HCT116 (cell line): ENCODE measurements around the gene TCEA2. TPM values are rescaled to one million over a fixed set of nuclear protein-coding genes. Genes with fewer than 3 reads are reported as not detected.
A peak's percentile ranks its signal among the peaks of the same experiment; 100 is the strongest.

Source experiments
- ATAC-seq: fragments of 200-7000 bp; cut with Tn5 transposase; 2 replicates; pipeline ENCODE4 v1.9.1; 2020; ENCODE audit warnings: mild to moderate bottlenecking, moderate library complexity
- BruUV-seq: library from RNA; stranded (reverse); fragments of 400-500 nt; replicated peaks from 2 replicates; lab custom pipeline; 2021; lab: Mats Ljungman, UMichigan
- CTCF ChIA-PET: fragments of 300-600 bp; sonication (Branson Sonifier 250); formaldehyde crosslinking; loops from one replicate; lab custom pipeline; 2021; ENCODE audit warnings: antibody characterized with exemption; lab: Charles Lee
- POLR2A ChIA-PET: fragments of 300-600, 350-600 bp; sonication (Branson Sonifier 250); formaldehyde crosslinking; loops from one replicate; lab custom pipeline; 2021; ENCODE audit warnings: antibody characterized with exemption; lab: Charles Lee
- RAD21 ChIA-PET, 2 experiments: fragments of 300-600 bp; sonication (Branson Sonifier 250); formaldehyde crosslinking; loops; one replicate each; lab custom pipeline; 2023; ENCODE audit warnings: low total read pairs in 2 of 2; ENCODE audit not compliant: uncharacterized antibody in 2 of 2, unreplicated experiment in 2 of 2, low non-redundant PET in 1 of 2; lab: Charles Lee
- DNase-seq: peaks from one replicate; pipeline ENCODE4 v3.0.0-alpha.2; 2010; ENCODE audit warnings: low read depth, low spot score
- H2AFZ ChIP-seq: fragments of 200-600 bp; shearing (Covaris generic), sonication (generic); 2 replicates; pipeline ENCODE4 v1.6.1; 2017; ENCODE audit warnings: low read depth, mixed run types, mixed read lengths, antibody characterized with exemption, low read length; ENCODE audit not compliant: poor library complexity, severe bottlenecking
- H3K27ac ChIP-seq: 2 replicates; pipeline ENCODE4 v1.5.1; 2012; ENCODE audit warnings: low read depth, low read length
- H3K27me3 ChIP-seq: fragments of 200-600 bp; sonication (generic); 2 replicates; pipeline ENCODE4 v1.6.1; 2016; ENCODE audit warnings: mixed run types, low read length, mixed read lengths; ENCODE audit not compliant: insufficient read depth
- H3K36me3 ChIP-seq, 2 experiments: fragments of 200-500 bp in 1 of 2; fragments of 200-600 bp in 1 of 2; sonication (Bioruptor generic) in 1 of 2; sonication (generic) in 1 of 2; 2 replicates each; pipeline versions ENCODE4 v1.5.1 to v1.6.1; 2014 to 2016; ENCODE audit warnings: low read length in 2 of 2, inconsistent platforms in 1 of 2, mixed read lengths in 1 of 2, mixed run types in 1 of 2; ENCODE audit not compliant: insufficient read depth in 2 of 2, control insufficient read depth in 1 of 2
- H3K4me1 ChIP-seq, 2 experiments: fragments of 200-600 bp in 1 of 2; sonication (generic) in 1 of 2; 2 replicates each; pipeline versions ENCODE4 v1.5.1 to v1.6.1; 2012 to 2017; ENCODE audit warnings: low read length in 2 of 2, inconsistent platforms in 1 of 2, mild to moderate bottlenecking in 1 of 2, mixed read lengths in 1 of 2, mixed run types in 1 of 2, moderate library complexity in 1 of 2; ENCODE audit not compliant: insufficient read depth in 2 of 2, control insufficient read depth in 1 of 2
- H3K4me2 ChIP-seq: fragments of 200-600 bp; sonication (generic); 2 replicates; pipeline ENCODE4 v1.6.1; 2017; ENCODE audit warnings: mixed run types, low read length, mixed read lengths
- H3K4me3 ChIP-seq, 2 experiments: fragments of 200-600 bp in 1 of 2; sonication (generic) in 1 of 2; replicated peaks in 1 of 2; 2 replicates each; pipeline ENCODE4 v1.5.1; 2011 to 2016; ENCODE audit warnings: low read length in 2 of 2, control low read depth in 1 of 2, low read depth in 1 of 2, mild to moderate bottlenecking in 1 of 2, mixed read lengths in 1 of 2, mixed run types in 1 of 2
- H3K79me2 ChIP-seq: fragments of 200-600 bp; sonication (generic); 2 replicates; pipeline ENCODE4 v1.6.1; 2017; ENCODE audit warnings: mild to moderate bottlenecking, mixed run types, low read length, moderate library complexity, mixed read lengths; ENCODE audit not compliant: insufficient read depth
- H3K9ac ChIP-seq: fragments of 200-600 bp; sonication (generic); 2 replicates; pipeline ENCODE4 v1.6.1; 2016; ENCODE audit warnings: low read length, mixed read lengths
- H3K9me2 ChIP-seq: fragments of 200-600 bp; sonication (generic), shearing (Covaris generic); 2 replicates; pipeline ENCODE4 v1.6.1; 2017; ENCODE audit warnings: mixed run types, mild to moderate bottlenecking, moderate library complexity; ENCODE audit not compliant: insufficient read depth
- H3K9me3 ChIP-seq, 2 experiments: fragments of 200-500 bp in 1 of 2; fragments of 200-600 bp in 1 of 2; sonication (Bioruptor generic) in 1 of 2; sonication (generic) in 1 of 2; 2 replicates each; pipeline ENCODE4 v1.6.1; 2014 to 2017; ENCODE audit warnings: low read length in 2 of 2, mixed read lengths in 2 of 2, inconsistent platforms in 1 of 2, low read depth in 1 of 2, mild to moderate bottlenecking in 1 of 2, mixed run types in 1 of 2, moderate library complexity in 1 of 2; ENCODE audit not compliant: control insufficient read depth in 1 of 2, insufficient read depth in 1 of 2
- H4K20me1 ChIP-seq: fragments of 200-600 bp; sonication (generic), shearing (Covaris generic); 2 replicates; pipeline ENCODE4 v1.6.1; 2017; ENCODE audit warnings: mixed run types, mild to moderate bottlenecking, moderate library complexity; ENCODE audit not compliant: insufficient read depth
- CBX3 ChIP-seq: IDR thresholded peaks from 2 replicates; pipeline ENCODE4 v1.6.1; 2012; ENCODE audit warnings: low read depth
- CEBPB ChIP-seq: IDR thresholded peaks from 2 replicates; pipeline ENCODE4 v1.6.1; 2012; ENCODE audit warnings: low read depth
- ELF1 ChIP-seq: IDR thresholded peaks from 2 replicates; pipeline ENCODE4 v1.6.1; 2012; ENCODE audit warnings: low read depth, borderline replicate concordance
- SRF ChIP-seq: IDR thresholded peaks from 2 replicates; pipeline ENCODE4 v1.6.1; 2012; ENCODE audit warnings: low read depth
- intact Hi-C: fragments of 100-400 bp; cut with micrococcal nuclease; formaldehyde crosslinking; loops from 2 replicates; pipeline ENCODE4 v1.10.0; 2022
- total RNA-seq: library from RNA; stranded (reverse); gene quantifications from one replicate; pipeline ENCODE4 v1.2.1, GENCODE V29; 2021; ENCODE audit not compliant: unreplicated experiment
- TF ChIP-seq, protein P1 (sequence below), 3 experiments: fragments of 200-600 bp in 1 of 3; sonication (generic) in 1 of 3; IDR thresholded peaks in 2 of 3; conservative IDR thresholded peaks in 1 of 3; 2 replicates each; pipeline ENCODE4 v1.5.1; 2012 to 2017; ENCODE audit warnings: low read depth in 2 of 3, low read length in 2 of 3, antibody characterized with exemption in 1 of 3, borderline replicate concordance in 1 of 3, control low read depth in 1 of 3, mild to moderate bottlenecking in 1 of 3, mixed read lengths in 1 of 3, mixed run types in 1 of 3, moderate library complexity in 1 of 3; ENCODE audit not compliant: insufficient read depth in 1 of 3

TCEA2 gene
- total RNA-seq, 1 experiment from 2014 or later: 29.7 TPM

DNA sequence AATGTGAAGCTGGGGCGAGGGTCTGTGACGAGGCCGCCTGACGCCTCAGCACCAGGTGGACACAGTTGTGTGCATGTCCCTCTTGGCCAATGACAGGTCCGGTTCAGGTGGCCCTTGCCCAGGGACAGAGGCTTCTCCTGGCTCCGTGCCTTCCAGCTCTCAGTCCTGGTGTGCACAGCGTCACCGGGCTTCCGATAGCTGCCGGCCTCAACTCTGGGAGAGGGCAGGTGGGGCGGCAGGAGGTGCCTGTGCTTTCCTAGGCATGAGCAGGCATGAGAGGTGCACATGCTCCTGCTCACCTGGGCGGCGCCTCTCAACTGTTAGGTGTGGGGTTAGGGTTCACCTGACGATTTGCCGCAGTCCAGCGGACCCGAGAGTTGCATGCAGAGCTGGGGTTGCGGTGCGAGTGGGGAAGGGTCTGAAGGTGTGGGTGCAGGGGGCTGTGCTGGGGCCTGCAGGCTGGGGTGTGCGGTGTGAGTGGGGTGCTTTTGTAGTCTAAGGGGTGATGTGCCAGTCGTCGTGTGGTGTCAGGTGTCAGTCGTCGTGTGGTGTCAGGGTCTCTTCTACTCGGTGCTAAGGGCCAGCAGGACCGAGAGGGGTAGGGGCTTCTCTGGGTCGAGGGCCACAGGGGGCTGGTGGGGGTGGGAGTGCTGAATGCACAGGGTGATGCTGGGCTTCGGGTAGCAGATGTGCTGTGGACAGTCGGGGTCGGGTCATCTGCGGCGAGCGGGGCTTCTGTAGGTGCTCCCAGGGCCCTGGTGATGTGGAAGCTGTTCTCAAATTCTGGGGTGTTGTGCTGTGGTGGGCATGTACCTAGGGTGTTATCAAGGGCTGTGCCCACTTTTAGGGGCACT, 9.8 kb upstream of the TCEA2 start:
- no peak overlapping the region for H3K9ac ChIP-seq
- no peak overlapping the region for H3K27ac ChIP-seq
- TF ChIP-seq CEBPB (no peak), ELF1 (no peak), CBX3 (no peak)
- no peak overlapping the region for H3K4me2 ChIP-seq
- ChIA-PET CTCF (interaction anchor here (1.4 to 2.9 kb wide), 3 partner anchors 9 to 73 kb away, joined by 4 to 35 read pairs (median 13); partner anchors contain the start of gene PRPF6), RAD21 (no interaction called here), POLR2A (interaction anchor here (1.4 to 2.2 kb wide), 2 partner anchors 9 to 10 kb away, joined by 3 to 7 read pairs; partner anchors contain the start of gene TCEA2)
- H3K4me1 ChIP-seq: peaks cover 16 to 43% of the 10 kb centered on the region in 2 experiments
- no TSS peak for BruUV-seq
- no peaks in the 10 kb centered on the region for H3K36me3 ChIP-seq
- no peak for DNase-seq
- H3K9me3 ChIP-seq: no peaks in the 10 kb centered on the region
- H3K4me3 ChIP-seq: no peak overlapping the region
- no peaks in the 10 kb centered on the region for H3K27me3 ChIP-seq
- H4K20me1 ChIP-seq: no peaks in the 10 kb centered on the region
- intact Hi-C loops: loop anchor here (10.0 kb wide), 1 partner anchor 348 kb away; the partner anchor contains the start of genes ARFRP1 and ZGPAT
- ATAC-seq: no peak
- H2AFZ ChIP-seq: no peak overlapping the region
- no peaks in the 10 kb centered on the region for H3K79me2 ChIP-seq
- H3K9me2 ChIP-seq: no peaks in the 10 kb centered on the region

DNA sequence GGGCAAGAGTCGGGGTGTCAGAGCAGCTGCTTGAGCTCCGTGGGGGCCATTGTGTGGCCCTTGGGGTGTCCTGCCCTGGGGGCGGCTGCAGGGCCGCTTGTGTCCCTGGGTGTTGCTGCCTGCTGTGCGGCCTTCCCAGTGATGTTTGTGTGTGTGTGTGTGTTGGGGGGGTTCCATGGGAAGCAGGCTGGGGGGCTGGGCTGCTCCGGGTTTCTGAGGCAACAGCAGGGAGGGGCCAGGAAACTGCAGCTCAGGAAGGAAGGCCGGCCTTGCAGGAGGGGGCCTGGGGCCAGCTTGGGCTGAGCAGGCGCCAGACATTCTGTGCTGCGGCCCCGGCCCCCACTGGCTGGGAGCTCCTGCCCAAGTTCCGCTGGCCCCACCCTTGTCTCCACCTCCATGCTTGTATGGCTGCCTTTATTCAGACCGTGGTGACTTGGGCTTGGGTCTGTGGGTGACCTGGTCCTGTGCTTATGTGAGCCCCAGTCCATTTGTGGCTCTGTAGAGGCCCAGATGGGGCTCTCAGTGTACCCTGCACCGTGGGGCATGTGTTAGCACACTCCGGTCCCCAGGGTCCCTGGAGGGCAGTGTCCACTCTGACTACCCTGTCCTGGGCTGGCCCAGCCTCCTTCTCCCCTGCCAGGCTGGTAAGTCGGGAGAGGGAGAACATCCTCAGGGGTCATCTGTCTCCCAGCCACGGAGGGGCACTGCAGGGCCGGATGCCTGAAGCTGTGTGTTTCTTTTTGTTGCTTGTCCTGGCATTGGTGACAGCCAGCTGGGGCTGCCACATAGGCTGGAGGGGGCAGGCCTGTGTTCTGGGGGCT, 8.9 kb upstream of the TCEA2 start:
- TF ChIP-seq, protein P1, sequence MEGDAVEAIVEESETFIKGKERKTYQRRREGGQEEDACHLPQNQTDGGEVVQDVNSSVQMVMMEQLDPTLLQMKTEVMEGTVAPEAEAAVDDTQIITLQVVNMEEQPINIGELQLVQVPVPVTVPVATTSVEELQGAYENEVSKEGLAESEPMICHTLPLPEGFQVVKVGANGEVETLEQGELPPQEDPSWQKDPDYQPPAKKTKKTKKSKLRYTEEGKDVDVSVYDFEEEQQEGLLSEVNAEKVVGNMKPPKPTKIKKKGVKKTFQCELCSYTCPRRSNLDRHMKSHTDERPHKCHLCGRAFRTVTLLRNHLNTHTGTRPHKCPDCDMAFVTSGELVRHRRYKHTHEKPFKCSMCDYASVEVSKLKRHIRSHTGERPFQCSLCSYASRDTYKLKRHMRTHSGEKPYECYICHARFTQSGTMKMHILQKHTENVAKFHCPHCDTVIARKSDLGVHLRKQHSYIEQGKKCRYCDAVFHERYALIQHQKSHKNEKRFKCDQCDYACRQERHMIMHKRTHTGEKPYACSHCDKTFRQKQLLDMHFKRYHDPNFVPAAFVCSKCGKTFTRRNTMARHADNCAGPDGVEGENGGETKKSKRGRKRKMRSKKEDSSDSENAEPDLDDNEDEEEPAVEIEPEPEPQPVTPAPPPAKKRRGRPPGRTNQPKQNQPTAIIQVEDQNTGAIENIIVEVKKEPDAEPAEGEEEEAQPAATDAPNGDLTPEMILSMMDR (IDR thresholded peaks at IDR 0.05 in 2 of 3, conservative IDR thresholded peaks at IDR 0.05 in 1 of 3; ENCODE audit: borderline replicate concordance in 1 of 3, insufficient read depth in 1 of 3, low read depth in 2 of 3, low read length in 2 of 3): peak in 2 of 3 experiments; percentile 49 to 52; a peak in 4 of 6 replicates
- no peak for TF ChIP-seq SRF
- TF ChIP-seq, all 23 proteins: peak for 1
- intact Hi-C loops: loop anchor here (10.0 kb wide), 1 partner anchor 349 kb away; the partner anchor contains the start of genes ARFRP1 and ZGPAT
- Histone ChIP-seq H3K27ac (peak overlapping the region; percentile 23; the same call in 1 of the 2 replicates), H3K36me3 (no peaks in the 10 kb centered on the region), H3K27me3 (no peaks in the 10 kb centered on the region), H3K9me2 (no peaks in the 10 kb centered on the region), H2AFZ (no peak overlapping the region), H4K20me1 (no peaks in the 10 kb centered on the region), H3K4me2 (peak overlapping the region; percentile 45), H3K79me2 (no peaks in the 10 kb centered on the region), H3K4me1 (peaks cover 16 to 43% of the 10 kb centered on the region in 2 experiments), H3K9ac (no peak overlapping the region), H3K9me3 (no peaks in the 10 kb centered on the region), H3K4me3 (no peak overlapping the region)
- peak; percentile 41 for ATAC-seq
- BruUV-seq: no TSS peak
- ChIA-PET RAD21 (interaction anchor here in 1 of 2 experiments (0.8 kb wide), 1 partner anchor 81 kb away, joined by 3 read pairs; no protein-coding TSS in a partner anchor), POLR2A (interaction anchor here (1.3 to 2.2 kb wide), 3 partner anchors 9 to 11 kb away, joined by 3 to 7 read pairs (median 3); partner anchors contain the start of gene TCEA2), CTCF (interaction anchor here (1.0 to 2.9 kb wide), 7 partner anchors 9 to 79 kb away, joined by 3 to 35 read pairs (median 4); partner anchors contain the start of genes PRPF6 and TCEA2)
- peak; percentile 29 for DNase-seq
